Hematopoietic multipotent progenitor cell treated with erythropoietin and hydrocortisone succinate and interleukin-3 and kit ligand, for 8 days (in vitro differentiated cells): ENCODE measurements around the gene LRRC74B.
"Not testable (repeated sequence)": the region's sequence is repeated elsewhere in the genome, so short reads cannot be mapped to it uniquely, and the experiment has no call there.

Experiments used
- DNase-seq: peaks from one replicate; pipeline ENCODE4 v3.0.0-alpha.2; 2015

Gene LRRC74B

GRCh38 chr22:21045585-21046294 lies at the start of gene LRRC74B:
Gene LRRC74B (plus strand): TSS chr22:21045946. CDS start chr22:21045987, 41 bp downstream.
- DNase-seq: peak; percentile 76

GRCh38 chr22:20996031-20996410 lies 49.7 kb upstream of the LRRC74B start:
- DNase-seq: no peak

- no peak for DNase-seq
These were observed 48.9 kb upstream of the LRRC74B start for GRCh38 chr22:20996598-20997535.

- no peak for DNase-seq
These were observed 48.0 kb upstream of the LRRC74B start for GRCh38 chr22:20997536-20998257.

- peak; percentile 15 for DNase-seq
These were observed 47.1 kb upstream of the LRRC74B start for GRCh38 chr22:20998411-20999336.

GRCh38 chr22:20999350-21000206 lies 46.2 kb upstream of the LRRC74B start:
- no peak for DNase-seq

GRCh38 chr22:21000207-21000986 lies 45.3 kb upstream of the LRRC74B start:
- DNase-seq: no peak

- DNase-seq: no peak
These were observed 44.7 kb upstream of the LRRC74B start for GRCh38 chr22:21000987-21001600.

- peak; percentile 95 for DNase-seq
These were observed 44.0 kb upstream of the LRRC74B start, which contains the start of gene THAP7 for GRCh38 chr22:21001601-21002325. Gene THAP7 (minus strand): TSS chr22:21002118. CDS start chr22:21001911, 207 bp downstream.

GRCh38 chr22:21003782-21004181 lies 42.0 kb upstream of the LRRC74B start:
- DNase-seq: peak; percentile 25

GRCh38 chr22:21009208-21009607 lies 36.5 kb upstream of the LRRC74B start:
- DNase-seq: not testable (repeated sequence)

- peak; percentile 63 for DNase-seq
These were observed 35.9 kb upstream of the LRRC74B start for GRCh38 chr22:21009638-21010425.

GRCh38 chr22:21010426-21011113 lies 35.2 kb upstream of the LRRC74B start:
- no peak for DNase-seq

- DNase-seq: no peak
These were observed 33.0 kb upstream of the LRRC74B start for GRCh38 chr22:21012446-21013407.

GRCh38 chr22:21013657-21014201 lies 32.0 kb upstream of the LRRC74B start:
- DNase-seq: no peak

GRCh38 chr22:21014202-21014725 lies 31.5 kb upstream of the LRRC74B start:
- DNase-seq: peak; percentile 91
